ENCODE results near the gene PLPPR1. TPM values are rescaled to one million over a fixed set of nuclear protein-coding genes. Genes with fewer than 3 reads are reported as not detected.
"Not testable (repeated sequence)": the region's sequence is repeated elsewhere in the genome, so short reads cannot be mapped to it uniquely, and the experiment has no call there.

The PLPPR1 gene
- total RNA-seq, 2 experiments from 2014 or later = not detected

DNA sequence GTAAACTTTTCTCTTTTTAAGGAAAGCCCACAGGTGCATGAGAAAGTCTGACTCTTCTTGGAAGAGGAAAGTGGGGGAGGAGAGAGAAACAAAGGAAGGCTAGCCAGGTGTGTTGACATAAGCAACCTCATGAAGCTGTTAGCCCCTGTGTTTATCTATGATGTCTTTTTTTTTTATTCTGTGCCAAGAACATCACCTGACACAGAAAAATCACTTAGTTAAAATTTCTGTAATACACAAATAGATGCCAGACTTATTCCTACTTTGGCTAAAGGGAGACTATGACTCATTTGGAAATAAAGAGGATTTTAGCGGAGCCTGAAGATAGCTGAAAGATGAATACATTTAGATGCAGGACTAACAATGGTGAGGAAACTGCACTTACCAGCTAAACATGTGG is 298.0 kb downstream of the PLPPR1 start:
- no peak for ATAC-seq
- H3K36me3 Mint-ChIP-seq (ENCODE audit: low read depth) = peaks cover 2% of the 10 kb centered on the region
- POLR2A ChIA-PET = no interaction called here

DNA sequence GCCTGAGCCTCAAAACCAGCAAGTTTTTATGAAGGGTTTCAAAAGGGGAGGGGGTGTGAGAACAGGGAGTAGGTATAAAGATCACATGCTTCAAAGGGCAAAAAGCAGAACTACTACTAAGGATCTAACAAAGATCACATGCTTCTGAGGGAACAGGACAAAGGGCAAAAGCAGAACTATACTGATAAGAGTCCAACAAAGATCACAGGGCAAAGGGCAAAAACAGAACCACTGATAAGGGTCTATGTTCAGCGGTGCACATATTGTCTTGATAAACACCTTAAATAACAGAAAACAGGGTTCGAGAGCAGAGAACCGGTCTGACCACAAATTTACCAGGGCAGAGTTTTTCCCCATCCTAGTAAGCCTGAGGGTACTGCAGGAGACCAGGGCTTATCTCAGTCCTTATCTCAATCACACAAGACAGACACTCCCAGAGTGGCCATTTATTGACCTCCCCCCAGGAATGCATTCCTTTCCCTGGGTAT is 298.9 kb downstream of the PLPPR1 start:
- H3K4me1 Mint-ChIP-seq (ENCODE audit: low read depth) = not testable (repeated sequence)

More for the DNA sequence above, 298.0 kb downstream of the PLPPR1 start:
- peaks cover 7% of the 10 kb centered on the region for H3K27me3 Mint-ChIP-seq
- peaks cover 3% of the 10 kb centered on the region for H3K9me3 Mint-ChIP-seq
- H3K4me3 Mint-ChIP-seq = no peak overlapping the region
- no peaks in the 10 kb centered on the region for H3K4me1 Mint-ChIP-seq (ENCODE audit: low read depth)
- intact Hi-C loops (cut with micrococcal nuclease) = no loop called here
- CTCF ChIA-PET = no interaction called here
- DNase-seq = no peak
- H3K27ac Mint-ChIP-seq = no peak overlapping the region
- TF ChIP-seq, protein P1, sequence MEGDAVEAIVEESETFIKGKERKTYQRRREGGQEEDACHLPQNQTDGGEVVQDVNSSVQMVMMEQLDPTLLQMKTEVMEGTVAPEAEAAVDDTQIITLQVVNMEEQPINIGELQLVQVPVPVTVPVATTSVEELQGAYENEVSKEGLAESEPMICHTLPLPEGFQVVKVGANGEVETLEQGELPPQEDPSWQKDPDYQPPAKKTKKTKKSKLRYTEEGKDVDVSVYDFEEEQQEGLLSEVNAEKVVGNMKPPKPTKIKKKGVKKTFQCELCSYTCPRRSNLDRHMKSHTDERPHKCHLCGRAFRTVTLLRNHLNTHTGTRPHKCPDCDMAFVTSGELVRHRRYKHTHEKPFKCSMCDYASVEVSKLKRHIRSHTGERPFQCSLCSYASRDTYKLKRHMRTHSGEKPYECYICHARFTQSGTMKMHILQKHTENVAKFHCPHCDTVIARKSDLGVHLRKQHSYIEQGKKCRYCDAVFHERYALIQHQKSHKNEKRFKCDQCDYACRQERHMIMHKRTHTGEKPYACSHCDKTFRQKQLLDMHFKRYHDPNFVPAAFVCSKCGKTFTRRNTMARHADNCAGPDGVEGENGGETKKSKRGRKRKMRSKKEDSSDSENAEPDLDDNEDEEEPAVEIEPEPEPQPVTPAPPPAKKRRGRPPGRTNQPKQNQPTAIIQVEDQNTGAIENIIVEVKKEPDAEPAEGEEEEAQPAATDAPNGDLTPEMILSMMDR (IDR thresholded peaks at IDR 0.05) = no peak

DNA sequence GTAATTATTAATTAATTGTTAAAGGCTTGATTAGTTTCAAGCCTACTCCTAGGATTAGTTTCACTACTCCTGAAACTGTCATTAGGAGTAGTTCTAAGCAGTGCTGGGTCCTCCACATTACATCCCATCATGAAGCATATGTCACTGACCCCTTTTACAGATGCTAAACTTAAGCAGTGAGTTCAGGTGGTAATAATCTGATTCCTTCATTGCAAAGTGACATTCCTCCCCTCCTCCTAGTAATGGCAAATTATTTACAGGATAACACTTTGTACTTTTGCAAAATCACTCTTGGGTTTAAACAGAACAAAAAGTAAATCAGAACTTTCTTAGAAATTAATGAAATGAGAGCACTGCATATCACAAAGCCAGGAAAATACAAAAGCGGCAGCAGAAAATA is 303.8 kb downstream of the PLPPR1 start:
- peaks cover under 1% of the 10 kb centered on the region for H3K36me3 Mint-ChIP-seq (ENCODE audit: low read depth)
- no peaks in the 10 kb centered on the region for H3K4me1 Mint-ChIP-seq (ENCODE audit: low read depth)
- intact Hi-C loops (cut with micrococcal nuclease) = no loop called here
- DNase-seq = no peak
- H3K4me3 Mint-ChIP-seq = no peak overlapping the region
- ATAC-seq = no peak
- peaks cover 6% of the 10 kb centered on the region for H3K27me3 Mint-ChIP-seq
- ChIA-PET CTCF (no interaction called here), POLR2A (no interaction called here)
- TF ChIP-seq, protein P1 (IDR thresholded peaks at IDR 0.05) = no peak
- peaks cover 2% of the 10 kb centered on the region for H3K9me3 Mint-ChIP-seq
- H3K27ac Mint-ChIP-seq = no peak overlapping the region

More for the DNA sequence above, 298.9 kb downstream of the PLPPR1 start:
- H3K27ac Mint-ChIP-seq; POLR2A ChIA-PET; H3K4me3 Mint-ChIP-seq; intact Hi-C loops (cut with micrococcal nuclease); CTCF ChIA-PET; H3K27me3 Mint-ChIP-seq; H3K9me3 Mint-ChIP-seq; ATAC-seq; H3K36me3 Mint-ChIP-seq (ENCODE audit: low read depth); DNase-seq: not testable (repeated sequence)

DNA sequence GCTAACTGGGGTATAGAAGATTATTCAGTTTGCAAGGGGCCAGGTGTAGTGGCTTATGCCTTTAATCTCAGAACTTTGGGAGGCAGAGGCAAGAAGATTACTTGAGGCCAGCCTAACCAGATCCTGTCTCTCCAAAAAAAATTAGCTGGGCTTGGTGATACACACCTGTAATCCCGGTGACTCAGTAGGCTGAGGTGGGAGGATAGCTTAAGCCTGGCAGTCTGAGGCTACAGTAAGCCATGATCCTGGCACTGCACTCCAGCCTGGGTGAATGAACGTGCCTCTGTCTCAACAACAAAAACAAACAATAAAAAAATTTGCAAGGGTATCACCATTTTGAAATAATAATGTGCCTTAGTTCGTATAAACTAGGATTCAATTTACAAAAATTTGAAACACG is 305.0 kb downstream of the PLPPR1 start:
- Mint-ChIP-seq H3K9me3 (no peaks in the 10 kb centered on the region), H3K4me1 (ENCODE audit: low read depth) (no peaks in the 10 kb centered on the region)

DNA sequence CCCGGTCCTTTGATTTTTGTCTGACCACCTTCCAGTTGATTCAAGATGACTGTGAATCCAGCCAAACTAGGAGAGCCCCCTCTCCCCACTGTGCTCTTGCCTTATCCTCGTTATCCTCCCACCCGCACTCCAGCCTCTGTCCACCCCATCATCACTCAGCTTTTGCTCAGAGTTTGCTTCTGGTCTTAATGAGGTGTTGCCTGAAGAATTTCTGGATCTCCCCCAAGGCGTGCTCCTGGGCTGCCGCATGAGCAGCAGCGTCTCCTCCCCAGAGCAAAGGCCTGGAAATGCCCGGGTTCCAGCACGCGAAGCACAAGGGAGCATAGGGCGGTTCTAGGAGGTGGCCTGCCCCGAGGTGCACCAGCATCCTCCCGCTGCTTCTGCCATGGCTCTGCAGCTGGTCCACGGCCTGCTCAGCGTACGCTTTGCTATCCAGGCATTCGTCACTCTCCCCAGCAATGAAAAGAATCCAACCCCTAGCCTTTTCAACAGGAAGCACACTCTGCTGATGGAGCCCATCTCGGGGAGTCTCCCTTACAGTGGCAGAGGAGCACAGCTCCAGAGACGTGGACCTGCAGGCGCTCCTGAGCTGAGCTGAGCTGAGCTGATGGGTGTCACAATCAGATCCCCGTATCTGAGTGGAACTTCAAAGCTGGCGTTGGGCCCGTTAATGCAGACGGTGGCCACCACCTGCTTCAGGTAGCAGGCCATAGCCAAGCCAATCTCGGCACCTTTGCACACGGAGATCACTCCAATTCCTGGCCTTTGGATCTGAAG is 305.6 kb downstream of the PLPPR1 start:
- no peaks in the 10 kb centered on the region for H3K4me1 Mint-ChIP-seq (ENCODE audit: low read depth)
- ChIA-PET CTCF (no interaction called here), POLR2A (no interaction called here)
- no peaks in the 10 kb centered on the region for H3K36me3 Mint-ChIP-seq (ENCODE audit: low read depth)
- TF ChIP-seq, protein P1 (IDR thresholded peaks at IDR 0.05) = no peak
- intact Hi-C loops (cut with micrococcal nuclease) = no loop called here
- DNase-seq (no peak), ATAC-seq (no peak)
- peaks cover 7% of the 10 kb centered on the region for H3K27me3 Mint-ChIP-seq
- H3K4me3 Mint-ChIP-seq = no peak overlapping the region
- no peak overlapping the region for H3K27ac Mint-ChIP-seq
- H3K9me3 Mint-ChIP-seq = no peaks in the 10 kb centered on the region

More for the DNA sequence above, 305.0 kb downstream of the PLPPR1 start:
- intact Hi-C loops (cut with micrococcal nuclease) = no loop called here
- Mint-ChIP-seq H3K36me3 (ENCODE audit: low read depth) (no peaks in the 10 kb centered on the region), H3K4me3 (no peak overlapping the region), H3K27me3 (peaks cover 4% of the 10 kb centered on the region), H3K27ac (no peak overlapping the region)
- CTCF ChIA-PET = no interaction called here
- no peak for ATAC-seq
- TF ChIP-seq, protein P1 (IDR thresholded peaks at IDR 0.05) = no peak
- POLR2A ChIA-PET = no interaction called here
- no peak for DNase-seq

Data from activated CD8-positive, alpha-beta T cell treated with anti-CD3 and anti-CD28 coated beads for 36 hours (primary cell).